Gastroesophageal sphincter (tissue), 4 donors: ENCODE measurements around the gene FGR. TPM values are rescaled to one million over a fixed set of nuclear protein-coding genes. Genes with fewer than 3 reads are reported as not detected.

Experiments
- ATAC-seq: fragments of 150-250 bp; one replicate; pipeline ENCODE4 v1.9.1; 2016; ENCODE audit warnings: mild to moderate bottlenecking, moderate library complexity
- H3K27ac ChIP-seq, 4 donors: fragments of 200-600 bp; sonication (generic) in 3 of 4; 1 replicate in 3 of 4; 2 replicates in 1 of 4; pipeline ENCODE4 v1.5.1; 2016 to 2019
- H3K27me3 ChIP-seq: fragments of 200-600 bp; sonication (generic); one replicate; pipeline ENCODE4 v1.5.1; 2019
- H3K36me3 ChIP-seq, 2 donors: fragments of 200-600 bp; sonication (generic); one replicate each; pipeline ENCODE4 v1.5.1; 2019; ENCODE audit warnings: control low read depth in 1 of 2
- H3K4me1 ChIP-seq, 3 donors: fragments of 200-600 bp; sonication (generic); 1 replicate in 2 of 3; 2 replicates in 1 of 3; pipeline ENCODE4 v1.5.1; 2016 to 2019; ENCODE audit warnings: control low read depth in 2 of 3
- H3K4me3 ChIP-seq, 2 donors: fragments of 200-600 bp; sonication (generic); one replicate each; pipeline ENCODE4 v1.5.1; 2019; ENCODE audit warnings: mild to moderate bottlenecking in 1 of 2, moderate library complexity in 1 of 2
- H3K9me3 ChIP-seq, 3 donors: fragments of 200-600 bp; sonication (generic); one replicate each; pipeline ENCODE4 v1.5.1; 2017 to 2019; ENCODE audit warnings: control low read depth in 2 of 3
- EP300 ChIP-seq: sonication (generic); formaldehyde crosslinking; IDR thresholded peaks from one replicate; pipeline ENCODE4 v1.6.1; 2017; ENCODE audit warnings: antibody characterized with exemption, mild to moderate bottlenecking
- POLR2A ChIP-seq, 2 donors: fragments of 450-650 bp; IDR thresholded peaks; one replicate each; pipeline ENCODE4 v1.6.1; 2017; ENCODE audit warnings: antibody characterized with exemption in 2 of 2, mild to moderate bottlenecking in 2 of 2, moderate library complexity in 1 of 2
- POLR2AphosphoS5 ChIP-seq: sonication (generic); formaldehyde crosslinking; IDR thresholded peaks from one replicate; pipeline ENCODE4 v1.6.1; 2017; ENCODE audit warnings: antibody characterized with exemption
- WGBS, 2 donors: methylation state at CpG; one replicate each; pipeline ENCODE4 v1.1.5; 2018; ENCODE audit warnings: low coverage in 1 of 2; 5-methylcytosine and 5-hydroxymethylcytosine counted together
- total RNA-seq, 4 donors: library from RNA; depleted of rRNA; stranded (reverse); fragments of >200 nt; gene quantifications; one replicate each; pipeline ENCODE4 v1.1.0, GENCODE V29; 2016
- TF ChIP-seq, protein P1 (sequence below), 4 experiments: fragments of 200-600 bp in 2 of 4; fragments of 450-650 bp in 2 of 4; sonication (generic) in 1 of 4; IDR thresholded peaks; one replicate each; pipeline ENCODE4 v1.5.1; 2017 to 2019; ENCODE audit warnings: antibody characterized with exemption in 4 of 4, mild to moderate bottlenecking in 2 of 4, moderate library complexity in 2 of 4

The FGR gene
- total RNA-seq, 4 donors from 2014 or later, result 9.2 to 17.8 (median 10.1) TPM

GRCh38 chr1:27676410-27676809 lies 41.4 kb upstream of the FGR start:
- no peaks in the 10 kb centered on the region for H3K27me3 ChIP-seq
- peaks cover 0 to 13% (median 8%) of the 10 kb centered on the region in 3 donors for H3K4me1 ChIP-seq
- ATAC-seq, result no peak
- H3K4me3 ChIP-seq, result no peak overlapping the region
- no peaks in the 10 kb centered on the region for H3K36me3 ChIP-seq
- no peak overlapping the region for H3K27ac ChIP-seq
- peaks cover 0 to 16% (median 0%) of the 10 kb centered on the region in 3 donors for H3K9me3 ChIP-seq
- TF ChIP-seq, protein P1, sequence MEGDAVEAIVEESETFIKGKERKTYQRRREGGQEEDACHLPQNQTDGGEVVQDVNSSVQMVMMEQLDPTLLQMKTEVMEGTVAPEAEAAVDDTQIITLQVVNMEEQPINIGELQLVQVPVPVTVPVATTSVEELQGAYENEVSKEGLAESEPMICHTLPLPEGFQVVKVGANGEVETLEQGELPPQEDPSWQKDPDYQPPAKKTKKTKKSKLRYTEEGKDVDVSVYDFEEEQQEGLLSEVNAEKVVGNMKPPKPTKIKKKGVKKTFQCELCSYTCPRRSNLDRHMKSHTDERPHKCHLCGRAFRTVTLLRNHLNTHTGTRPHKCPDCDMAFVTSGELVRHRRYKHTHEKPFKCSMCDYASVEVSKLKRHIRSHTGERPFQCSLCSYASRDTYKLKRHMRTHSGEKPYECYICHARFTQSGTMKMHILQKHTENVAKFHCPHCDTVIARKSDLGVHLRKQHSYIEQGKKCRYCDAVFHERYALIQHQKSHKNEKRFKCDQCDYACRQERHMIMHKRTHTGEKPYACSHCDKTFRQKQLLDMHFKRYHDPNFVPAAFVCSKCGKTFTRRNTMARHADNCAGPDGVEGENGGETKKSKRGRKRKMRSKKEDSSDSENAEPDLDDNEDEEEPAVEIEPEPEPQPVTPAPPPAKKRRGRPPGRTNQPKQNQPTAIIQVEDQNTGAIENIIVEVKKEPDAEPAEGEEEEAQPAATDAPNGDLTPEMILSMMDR (IDR thresholded peaks at IDR 0.05), result no peak
- no peak for TF ChIP-seq EP300
- no peak for TF ChIP-seq POLR2A (IDR thresholded peaks at IDR 0.05)
- TF ChIP-seq POLR2AphosphoS5, result no peak
- 90 to 100% methylated on average over 1 of the region's 1 CpG for WGBS, 2 donors

- H3K9me3 ChIP-seq, result no peaks in the 10 kb centered on the region
- H3K4me1 ChIP-seq, result peaks cover 0 to 45% (median 18%) of the 10 kb centered on the region in 3 donors
- H3K27me3 ChIP-seq, result no peaks in the 10 kb centered on the region
- peak overlapping the region; percentile 67 to 87 (median 83) for H3K27ac ChIP-seq
- peak overlapping the region in 1 of 2 donors; percentile 52 for H3K4me3 ChIP-seq
- peaks cover 0 to 9% of the 10 kb centered on the region in 2 donors for H3K36me3 ChIP-seq
- peak; percentile 1 for ATAC-seq
- TF ChIP-seq EP300 (no peak), POLR2AphosphoS5 (no peak), POLR2A (IDR thresholded peaks at IDR 0.05) (no peak)
- TF ChIP-seq, protein P1 (IDR thresholded peaks at IDR 0.05), result no peak
These were observed 37.7 kb upstream of the FGR start for GRCh38 chr1:27672750-27673112.

- ATAC-seq, result peak; percentile 97
- Histone ChIP-seq H3K4me1 (peaks cover 0 to 45% (median 18%) of the 10 kb centered on the region in 3 donors), H3K4me3 (peak within 1 kb of the TSS; percentile 34 to 52), H3K27me3 (no peaks in the 10 kb centered on the region), H3K36me3 (peaks cover 0 to 15% of the 10 kb centered on the region in 2 donors), H3K27ac (peak within 1 kb of the TSS; percentile 67 to 87 (median 83)), H3K9me3 (no peaks in the 10 kb centered on the region)
- TF ChIP-seq, protein P1 (IDR thresholded peaks at IDR 0.05), result peak in 3 of 4 experiments; percentile 50 to 73 (median 70)
- no peak for TF ChIP-seq EP300
- TF ChIP-seq POLR2A (IDR thresholded peaks at IDR 0.05), result peak; percentile 38
- peak; percentile 66 for TF ChIP-seq POLR2AphosphoS5
- 0% methylated on average over 4 to 7 of the region's 10 CpGs for WGBS, 2 donors
These were observed 37.2 kb upstream of the FGR start, which contains the start of gene IFI6 for GRCh38 chr1:27671964-27672749. IFI6 (minus strand) TSS chr1:27672192; CDS start chr1:27669314, 2,878 bp downstream.

DNA sequence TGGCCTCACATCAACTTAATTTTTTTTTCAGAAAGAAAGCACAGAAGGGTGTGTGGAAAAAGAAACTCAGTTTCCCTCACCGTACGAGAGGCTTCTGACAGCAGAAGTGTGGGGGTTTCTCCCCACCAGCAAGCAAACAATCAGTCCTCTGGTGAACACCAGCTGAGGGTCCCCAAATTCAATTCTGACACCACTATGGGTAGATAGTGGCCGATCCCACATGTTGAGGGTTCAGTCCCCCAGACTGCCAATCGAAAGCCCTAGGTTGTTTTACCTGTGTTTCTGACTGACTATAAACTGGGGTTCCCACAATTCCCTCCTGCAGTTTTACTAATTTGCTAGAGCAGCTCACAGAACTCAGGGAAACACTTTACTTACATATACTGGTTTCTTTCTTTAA lies 34.9 kb upstream of the FGR start:
- H3K4me3 ChIP-seq, result peak overlapping the region in 1 of 2 donors; percentile 50
- no peak for ATAC-seq
- no peaks in the 10 kb centered on the region for H3K9me3 ChIP-seq
- TF ChIP-seq POLR2AphosphoS5 (no peak), EP300 (no peak), POLR2A (IDR thresholded peaks at IDR 0.05) (no peak)
- TF ChIP-seq, protein P1 (IDR thresholded peaks at IDR 0.05), result no peak
- no peaks in the 10 kb centered on the region for H3K27me3 ChIP-seq
- H3K36me3 ChIP-seq, result peaks cover 0 to 38% of the 10 kb centered on the region in 2 donors
- 55 to 100% methylated on average over 4 of the region's 4 CpGs for WGBS, 2 donors
- H3K4me1 ChIP-seq, result peaks cover 0 to 45% (median 18%) of the 10 kb centered on the region in 3 donors
- H3K27ac ChIP-seq, result peak overlapping the region in 2 of 4 donors; percentile 49 to 61
